Mesenteric fat pad (tissue), 1 donor: ENCODE results near the gene MBNL1. TPM values are rescaled to one million over a fixed set of nuclear protein-coding genes. Genes with fewer than 3 reads are reported as not detected.

ENCODE experiments used
- DNase-seq: peaks from one replicate; pipeline ENCODE4 v3.0.0-alpha.2; 2020; ENCODE audit warnings: low spot score
- total RNA-seq: library from RNA; stranded (reverse); fragmentation: NEBNext Ultra II Directional; extraction: Animal tissue kit (Norgen Biotek cat#: 25700); gene quantifications from one replicate; pipeline ENCODE4 v1.2.1, GENCODE V29; 2021
- donor health status: DM: yes; HTN: yes; CAD: no.

MBNL1 gene
- total RNA-seq, 1 donor from 2014 or later: 284 TPM

DNA sequence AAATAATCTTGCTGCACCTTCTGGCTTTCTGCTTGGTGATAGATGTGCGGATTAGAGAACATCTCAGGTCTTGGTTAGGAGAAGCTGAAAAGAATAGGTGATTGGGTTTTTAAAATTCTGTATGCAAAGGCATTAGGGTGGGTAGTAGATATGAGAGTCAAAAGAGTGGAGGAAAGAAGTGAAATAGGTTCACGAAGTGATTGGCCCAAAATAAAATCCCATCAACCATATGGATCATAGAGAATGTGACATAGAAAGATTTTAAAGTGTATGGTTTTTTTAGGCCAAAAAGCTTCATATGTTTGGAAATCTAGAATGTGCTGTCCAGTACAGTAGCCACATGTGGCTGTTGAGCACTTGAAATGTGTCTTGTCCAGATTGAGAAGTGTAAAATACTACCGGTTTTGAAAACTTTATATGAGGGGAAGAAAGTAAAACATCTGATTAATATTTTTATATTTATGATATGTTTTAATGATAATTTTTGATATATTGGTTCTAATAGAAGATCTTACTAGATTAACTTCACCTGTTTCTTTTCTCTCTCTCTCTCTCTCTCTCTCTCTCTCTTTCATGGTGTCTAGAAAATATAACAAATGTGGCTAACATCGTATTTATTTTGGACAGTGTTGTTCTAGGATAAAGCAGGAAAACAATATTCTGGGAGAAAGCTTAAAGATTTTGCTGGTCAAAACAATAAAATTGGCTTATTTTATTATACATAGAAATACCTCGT lies 2.9 kb downstream of the MBNL1 start:
- DNase-seq: no peak

DNA sequence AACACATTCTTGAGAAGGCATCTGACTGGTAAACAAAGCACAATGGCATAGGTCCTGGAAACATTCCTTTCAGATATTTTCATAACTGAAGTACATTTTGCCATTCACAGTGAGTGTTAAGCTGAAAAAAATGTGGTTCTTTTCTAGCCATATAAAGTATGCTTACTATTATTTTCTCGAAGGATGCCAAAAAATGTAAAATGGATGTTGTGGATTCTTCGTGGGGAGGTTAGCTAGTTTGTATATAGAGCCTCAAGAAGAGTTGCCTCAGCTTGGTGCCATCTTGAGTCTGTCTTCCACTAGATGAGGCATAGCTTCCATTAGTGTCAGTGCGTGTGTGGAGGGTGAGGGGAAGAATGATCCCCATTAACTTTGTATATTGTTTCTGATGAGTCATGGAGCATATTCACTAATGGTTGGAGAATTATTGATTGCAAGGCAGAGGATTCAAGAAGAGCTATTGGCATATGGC lies 4.1 kb downstream of the MBNL1 start:
- no peak for DNase-seq

DNA sequence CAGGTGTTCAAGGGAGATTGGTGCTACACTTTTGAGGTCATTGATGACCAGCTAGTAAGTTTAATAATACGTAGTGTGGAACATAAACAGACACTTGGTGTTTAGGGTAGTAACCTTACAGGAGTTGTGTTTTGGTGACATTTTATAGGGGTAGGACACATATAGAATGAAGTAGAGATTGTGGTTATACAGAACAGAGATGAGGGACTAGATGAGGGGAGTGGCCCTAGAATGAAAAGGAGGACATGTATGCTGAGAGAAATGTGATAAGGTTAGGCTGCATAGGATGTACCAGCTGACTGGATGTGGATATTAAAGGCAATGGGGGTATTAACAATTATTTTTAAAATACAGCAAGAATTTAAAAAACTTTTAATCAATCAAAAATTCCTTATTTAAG lies 8.0 kb downstream of the MBNL1 start:
- DNase-seq: no peak

DNA sequence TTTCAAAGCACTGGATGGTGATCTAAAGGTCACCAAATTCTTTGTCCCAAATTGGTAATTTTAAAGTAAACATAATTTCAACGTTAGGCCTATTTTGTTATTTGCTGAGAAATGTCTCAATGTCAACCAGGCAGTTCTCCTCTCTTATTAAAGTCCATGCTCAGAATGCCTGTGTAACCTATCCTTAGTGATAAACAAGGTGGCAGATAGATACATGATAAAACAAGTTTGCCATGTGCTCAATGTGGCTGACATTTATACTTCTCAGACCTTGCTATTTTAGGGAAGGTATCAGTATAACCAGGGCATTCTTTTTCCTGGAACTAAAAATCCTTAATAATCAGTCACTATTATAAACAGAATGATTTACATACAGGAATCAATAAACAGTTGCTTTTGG lies 8.5 kb downstream of the MBNL1 start:
- DNase-seq: no peak

DNA sequence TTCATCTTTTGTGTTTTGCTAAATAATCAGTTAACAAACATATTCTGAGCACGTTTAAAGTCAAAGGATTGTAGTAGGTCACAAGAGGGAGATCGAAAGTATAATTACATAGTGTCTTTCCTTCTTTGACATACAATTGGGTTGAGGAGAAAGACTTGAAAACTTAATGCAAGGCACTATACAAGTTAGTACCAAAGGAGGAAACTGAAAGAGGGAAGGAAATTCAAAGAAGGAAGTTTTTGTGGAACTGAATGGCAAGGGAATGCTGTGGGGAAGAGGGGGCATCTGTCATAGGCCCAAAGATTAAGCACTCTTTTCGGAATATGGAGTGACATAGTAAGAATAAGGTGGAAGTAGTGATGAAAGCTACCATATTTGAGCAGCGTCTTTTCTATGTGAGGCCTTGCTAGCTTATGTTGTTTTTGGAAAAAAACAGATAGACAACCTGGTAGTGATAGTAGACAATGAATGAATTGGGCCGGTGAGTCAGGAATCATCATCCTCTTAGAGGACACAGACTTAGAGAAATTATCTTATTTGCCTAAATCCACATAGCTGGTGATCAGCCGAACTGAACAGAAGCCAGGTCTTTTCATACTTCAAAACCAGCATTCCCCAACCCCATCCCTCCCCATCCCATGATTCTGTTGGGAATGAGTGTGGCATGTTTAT lies 10.2 kb downstream of the MBNL1 start:
- DNase-seq: no peak

DNA sequence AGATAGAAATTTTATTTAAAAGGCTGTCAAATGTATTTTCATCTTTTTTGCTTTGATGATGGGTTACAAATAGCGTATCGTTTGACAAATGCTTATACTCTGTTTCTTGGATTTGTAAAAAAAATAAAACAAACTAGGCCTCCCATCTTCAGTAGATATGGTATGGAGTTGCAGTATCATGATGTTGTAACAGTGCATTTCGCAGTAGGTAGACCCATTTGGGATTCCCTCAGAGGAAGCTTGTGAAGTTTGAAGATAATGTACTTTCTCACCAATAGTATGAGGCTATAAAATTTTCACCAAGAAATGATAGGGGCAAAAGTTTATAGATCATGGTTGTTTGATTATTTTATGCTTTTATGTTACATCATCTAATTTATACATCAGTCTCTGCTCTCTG lies 10.8 kb downstream of the MBNL1 start:
- DNase-seq: no peak

DNA sequence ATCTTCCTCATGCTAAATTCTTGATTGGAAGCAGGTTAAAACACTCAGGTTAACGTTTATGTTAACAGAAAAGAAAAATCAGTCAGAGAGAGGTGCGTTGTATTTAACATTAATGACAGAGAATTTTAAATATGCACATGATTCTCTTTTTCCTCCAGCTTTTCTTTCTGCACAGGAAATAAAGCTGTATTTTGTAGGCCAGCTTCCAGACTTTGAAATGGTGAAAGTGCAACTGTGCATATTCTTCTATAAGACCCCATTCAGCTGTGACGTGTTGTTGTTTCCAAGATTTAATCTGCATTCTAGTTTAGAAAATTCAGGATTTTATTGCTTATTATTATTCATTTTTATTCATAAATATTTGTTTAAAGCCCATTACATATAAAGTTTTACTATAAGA lies 11.8 kb downstream of the MBNL1 start:
- DNase-seq: no peak

DNA sequence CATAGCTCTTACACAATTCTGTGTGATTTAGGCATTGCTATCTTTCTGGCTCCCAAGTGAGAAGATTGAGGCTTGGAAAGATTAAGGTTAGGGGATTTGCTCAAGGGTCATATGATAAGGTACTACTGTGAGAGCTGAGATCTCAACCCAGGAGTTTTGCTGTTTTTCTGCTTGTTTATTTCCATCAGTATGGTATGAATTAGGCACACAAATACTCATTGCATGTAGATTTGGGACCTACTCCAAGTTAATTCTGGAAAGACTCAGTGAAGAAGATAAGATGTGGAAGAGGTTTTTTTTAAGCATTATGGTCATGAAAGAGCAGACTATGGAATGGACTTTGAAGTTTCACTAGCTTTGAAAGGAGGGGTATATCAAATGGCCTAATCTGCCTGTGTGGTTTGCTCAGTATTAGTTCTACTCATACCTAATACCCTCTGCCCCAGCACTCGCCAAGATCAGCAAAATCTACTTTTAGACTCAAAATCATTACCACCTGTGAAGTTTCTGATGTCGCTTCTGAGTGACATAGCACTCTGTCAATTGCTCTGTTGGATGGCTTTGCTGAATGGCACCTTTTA lies 12.5 kb downstream of the MBNL1 start:
- no peak for DNase-seq

DNA sequence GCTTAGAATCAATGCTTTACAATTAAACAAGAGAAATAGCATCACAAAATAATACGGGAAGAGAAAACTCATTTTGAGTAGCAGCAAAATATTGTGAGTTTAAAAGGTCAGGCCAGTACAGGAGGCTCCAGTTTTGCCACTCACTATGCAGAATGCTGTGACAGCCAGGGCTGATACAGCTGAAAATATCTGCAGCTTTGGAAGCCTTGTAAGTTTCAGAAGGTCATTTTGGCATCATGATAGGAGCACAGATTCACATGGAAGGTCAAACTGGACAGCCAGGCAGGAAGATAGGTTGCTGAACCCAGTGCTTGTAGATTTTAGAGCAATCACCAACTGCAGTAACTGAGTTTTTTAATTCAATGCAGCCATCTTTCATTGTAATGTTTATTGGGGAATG lies 14.1 kb downstream of the MBNL1 start:
- no peak for DNase-seq

DNA sequence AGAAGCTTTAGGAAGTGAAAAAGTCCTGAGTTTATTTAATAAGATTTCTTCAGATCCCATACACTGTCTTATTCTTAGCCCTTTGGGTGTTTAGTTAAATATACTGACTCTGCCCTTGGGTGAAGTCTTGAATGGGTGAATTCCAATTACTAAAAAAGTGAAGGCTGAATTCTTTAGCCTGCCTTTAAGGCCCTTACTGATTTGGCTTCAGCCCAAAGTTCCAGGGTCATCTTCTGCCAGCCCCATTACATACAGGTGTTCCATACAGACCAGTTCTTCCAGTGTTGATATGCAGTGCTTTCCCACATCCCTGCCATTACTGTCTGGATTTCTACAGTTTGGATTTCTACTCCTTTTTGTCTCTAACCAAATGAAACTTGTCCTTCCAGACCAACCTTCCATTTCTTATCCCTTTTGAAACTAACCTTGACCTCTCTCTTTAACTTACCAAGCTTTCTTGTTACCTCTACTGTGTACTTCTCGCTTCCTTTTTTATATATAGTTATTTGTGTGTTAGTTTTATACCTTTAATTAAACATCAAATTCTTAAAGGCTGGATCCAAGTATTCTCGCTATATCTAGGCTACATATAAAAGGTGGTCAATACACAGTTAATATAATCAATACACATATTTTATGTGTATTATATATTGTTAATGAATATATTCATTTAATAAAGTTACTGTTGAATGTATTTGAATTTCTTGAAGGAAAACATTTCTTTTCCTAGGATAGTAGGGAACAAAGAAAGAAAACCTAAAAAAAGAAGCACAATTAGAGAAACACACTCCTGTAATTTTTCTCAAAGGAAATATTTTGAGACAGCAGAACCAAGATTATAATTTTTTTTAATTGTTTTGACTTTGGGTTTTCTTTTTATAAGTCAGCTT lies 15.0 kb downstream of the MBNL1 start:
- DNase-seq: no peak

DNA sequence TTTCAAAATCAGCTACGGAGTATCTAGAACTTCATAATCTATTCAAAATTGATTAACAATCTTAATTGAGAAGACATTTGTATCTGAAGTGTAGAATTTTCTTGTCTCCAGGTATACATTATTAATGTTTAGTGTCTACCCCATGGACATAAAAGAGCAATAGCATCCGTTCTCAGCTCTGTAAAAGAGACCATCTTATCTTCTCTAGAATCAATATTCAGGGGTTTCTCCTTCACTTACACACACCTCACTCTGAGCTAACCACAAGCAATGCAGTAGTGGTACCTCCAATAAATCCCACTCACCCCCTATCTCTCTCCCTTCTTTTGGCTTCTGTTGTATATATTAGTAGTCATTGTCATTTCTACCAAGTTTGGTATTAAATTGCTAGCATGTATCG lies 16.2 kb downstream of the MBNL1 start:
- no peak for DNase-seq

DNA sequence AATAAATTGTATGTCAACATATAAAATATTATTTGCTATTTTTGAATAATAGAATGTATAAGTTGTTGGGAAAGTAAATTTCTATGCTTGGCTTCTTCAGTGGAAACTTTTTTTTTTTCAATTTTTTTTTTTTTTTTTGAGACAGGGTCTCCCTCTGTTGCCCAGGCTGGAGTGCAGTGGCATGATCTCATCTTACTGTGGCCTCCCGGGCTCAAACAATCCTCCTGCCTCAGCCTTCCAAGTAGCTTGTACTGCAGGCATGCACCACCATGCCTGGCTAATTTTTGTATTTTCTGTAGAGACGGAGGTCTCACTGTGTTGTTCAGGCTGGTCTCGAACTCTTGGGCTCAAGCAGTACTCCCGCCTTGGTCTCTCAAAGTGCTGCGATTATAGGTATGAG lies 16.8 kb downstream of the MBNL1 start:
- no peak for DNase-seq

DNA sequence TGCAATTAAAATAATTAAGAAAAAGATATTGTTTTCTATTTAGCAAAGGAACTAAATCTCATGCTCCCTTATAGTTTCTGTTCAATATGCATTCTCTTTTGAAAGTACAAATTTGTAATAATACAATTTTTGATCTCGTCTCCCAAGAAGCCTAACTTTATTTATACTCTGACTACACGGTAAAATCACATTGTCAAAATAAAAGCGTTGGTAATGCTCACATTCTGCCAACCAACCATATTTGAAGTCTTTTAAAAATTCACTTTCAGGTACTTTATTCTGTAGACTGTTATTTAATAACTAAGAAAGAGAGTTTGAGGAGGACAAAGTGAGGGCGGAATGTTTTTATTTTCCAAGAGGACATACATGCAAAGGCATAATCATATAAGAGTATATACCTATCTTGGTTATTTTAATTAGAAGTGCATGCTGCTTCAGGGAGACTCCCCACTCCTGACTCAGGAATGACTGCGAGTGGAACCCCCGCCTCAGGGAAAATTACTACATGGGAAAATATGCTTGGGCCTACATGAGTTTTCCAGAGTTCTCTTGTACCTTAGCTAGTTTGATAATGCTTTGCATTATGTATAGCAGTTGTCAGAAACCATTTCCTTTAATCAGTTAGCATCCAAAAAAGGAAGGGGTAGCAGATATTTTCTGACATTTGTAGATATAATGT lies 19.3 kb downstream of the MBNL1 start:
- no peak for DNase-seq

DNA sequence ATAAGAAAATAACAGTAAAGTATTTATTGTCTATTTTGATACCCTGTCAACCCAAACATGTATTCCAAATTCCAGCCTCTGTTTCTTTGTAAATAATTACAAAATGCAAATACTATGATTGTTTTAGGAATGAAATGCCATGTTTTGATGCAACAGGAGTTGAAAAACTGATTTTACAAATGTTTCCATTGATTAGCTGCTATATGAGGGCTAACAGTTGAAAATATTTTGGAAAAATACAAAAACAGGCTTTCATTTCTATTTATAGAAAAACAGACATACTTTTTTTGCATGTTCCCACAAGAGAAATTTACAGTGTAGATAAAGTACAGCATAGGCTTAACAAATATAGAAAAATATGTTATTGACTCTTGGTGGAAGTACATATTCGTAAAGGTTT lies 20.0 kb downstream of the MBNL1 start:
- no peak for DNase-seq

DNA sequence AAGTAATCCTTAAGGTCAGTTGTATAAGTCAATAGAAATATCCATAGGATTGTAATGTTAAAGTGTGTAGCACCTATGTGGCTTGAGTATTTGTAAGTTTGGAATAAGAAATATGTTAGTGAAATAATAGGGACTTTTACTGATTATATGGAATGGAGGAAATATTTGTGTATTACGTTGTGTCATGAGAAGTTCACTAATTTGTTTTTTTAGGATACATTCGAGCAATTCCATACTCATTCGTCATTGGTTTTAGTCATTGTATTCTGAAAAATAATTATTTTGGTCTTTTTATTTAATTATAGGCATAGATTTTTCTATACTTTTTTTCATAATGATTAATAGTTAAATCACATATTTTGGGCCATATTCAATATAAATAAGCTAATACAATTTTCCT lies 21.0 kb downstream of the MBNL1 start:
- no peak for DNase-seq

DNA sequence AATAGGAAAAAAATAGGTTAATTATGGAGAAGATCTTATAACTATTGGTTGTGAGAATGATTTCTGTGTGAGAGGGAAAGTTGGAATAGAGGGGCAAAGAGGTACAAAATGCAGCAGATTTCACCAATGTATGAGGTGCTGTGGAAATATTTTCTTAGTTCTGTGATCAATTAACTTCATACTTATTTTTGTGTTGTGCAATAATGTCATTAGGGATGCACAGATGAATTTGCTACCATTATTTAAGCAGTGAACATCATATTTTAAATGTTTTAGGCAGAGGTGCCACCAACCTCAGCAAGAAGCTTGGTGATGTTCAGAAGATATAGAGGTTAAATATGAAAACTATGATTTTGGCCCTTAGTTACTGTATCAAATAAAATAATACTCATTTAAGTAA lies 21.6 kb downstream of the MBNL1 start:
- no peak for DNase-seq

DNA sequence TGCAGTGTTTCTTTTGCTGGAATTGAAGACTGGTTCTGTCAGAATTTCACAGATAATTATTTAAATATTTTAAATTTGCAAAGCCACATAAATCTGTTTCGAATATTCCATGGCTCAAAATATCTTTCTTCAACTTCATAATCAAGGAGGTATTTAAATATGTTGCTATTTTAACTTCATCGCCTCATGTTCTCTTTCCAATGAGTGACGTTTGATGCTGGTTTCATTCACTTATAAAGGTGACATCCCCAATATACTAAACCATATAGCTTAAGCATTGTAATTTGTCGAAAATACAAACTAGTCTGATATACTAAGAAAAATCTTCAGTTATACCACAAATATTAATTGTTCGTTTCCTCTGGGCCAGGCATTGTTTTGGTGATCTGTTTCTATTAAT lies 22.5 kb downstream of the MBNL1 start:
- no peak for DNase-seq

DNA sequence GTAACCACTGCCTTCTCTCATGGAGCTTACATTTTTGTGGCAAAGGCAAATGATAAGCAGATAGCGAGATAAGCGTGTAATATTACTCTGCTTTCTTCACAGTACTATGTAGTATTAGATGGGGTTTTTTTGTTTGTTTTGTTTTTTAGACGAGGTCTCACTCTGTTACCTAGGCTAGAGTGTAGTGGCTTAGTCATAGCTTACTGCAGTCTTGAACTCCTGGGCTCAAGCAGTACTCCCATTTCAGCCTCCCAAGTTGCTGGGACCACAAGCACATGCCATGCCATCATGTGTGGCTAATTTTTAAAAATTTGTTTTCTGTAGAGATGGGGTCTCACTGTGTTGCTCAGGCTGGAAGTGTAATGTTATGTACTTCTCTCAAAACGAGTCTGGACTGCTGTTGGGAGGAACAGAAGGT lies 22.9 kb downstream of the MBNL1 start:
- DNase-seq: no peak

DNA sequence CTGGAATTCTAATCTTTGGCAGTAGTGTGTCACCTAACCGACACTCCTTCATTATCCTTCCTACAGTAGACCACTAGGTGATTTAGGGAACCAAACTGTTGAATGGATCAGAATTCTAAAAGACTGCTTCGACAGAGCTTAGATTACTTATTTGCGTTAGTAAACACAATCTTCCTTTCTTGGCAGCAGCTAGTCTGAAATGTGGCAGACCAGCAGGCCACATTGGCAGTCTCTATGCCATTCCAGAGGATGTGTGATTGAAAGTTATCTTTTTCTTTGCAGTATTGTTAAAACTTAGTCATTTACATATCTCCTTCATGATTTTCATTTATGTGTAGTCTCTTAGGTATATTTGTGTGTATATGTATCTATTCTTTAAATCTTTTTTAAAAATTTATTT lies 23.6 kb downstream of the MBNL1 start:
- DNase-seq: no peak

DNA sequence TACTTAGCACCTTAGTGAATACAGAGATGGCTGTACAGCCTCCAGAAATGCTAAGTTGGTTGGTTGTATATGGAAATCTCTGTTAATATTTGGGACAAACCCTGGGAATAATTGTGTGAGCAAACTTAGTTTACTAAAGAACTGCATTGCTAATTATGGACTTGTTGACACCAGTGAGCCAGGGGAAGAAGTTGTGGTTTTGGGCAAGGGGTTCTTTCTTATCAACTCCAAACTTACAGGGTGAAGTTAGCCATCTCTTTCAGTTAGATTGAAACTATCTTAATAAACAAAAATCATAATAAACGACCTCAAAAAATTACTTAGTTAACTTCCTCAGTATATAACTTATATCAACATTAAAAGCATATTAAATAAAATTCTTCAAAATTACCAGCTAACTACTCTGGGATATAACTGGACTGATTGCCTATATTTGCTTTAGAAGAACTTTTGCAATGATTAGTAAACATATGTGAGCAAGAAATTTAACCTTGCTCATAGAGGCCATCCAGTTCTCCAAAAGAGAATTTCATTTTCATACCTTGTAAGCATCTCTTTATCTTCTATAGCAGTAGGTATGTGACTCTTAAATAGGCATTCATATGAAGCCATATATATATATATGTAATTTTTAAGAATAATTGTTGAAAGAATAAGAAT lies 24.7 kb downstream of the MBNL1 start:
- DNase-seq: no peak

DNA sequence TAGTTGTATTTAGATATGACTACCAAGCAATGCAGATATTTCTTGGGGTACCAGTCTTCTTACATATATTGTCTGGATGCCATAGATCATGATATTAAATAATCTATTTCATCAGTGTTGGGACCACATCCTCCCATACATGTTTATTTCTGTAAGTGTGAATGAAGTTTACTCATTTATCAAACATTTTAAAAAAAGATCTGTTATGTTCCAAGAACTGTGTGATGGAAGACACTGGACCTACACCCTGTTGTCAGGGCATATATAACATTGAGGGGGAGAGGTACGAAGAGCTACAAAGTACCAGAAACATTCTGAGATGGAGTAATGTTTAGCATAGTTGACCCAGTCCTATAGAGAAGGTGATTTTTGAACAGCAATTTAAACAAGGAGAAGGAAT lies 26.6 kb downstream of the MBNL1 start:
- DNase-seq: no peak
